Liver (tissue), 9 donors: ENCODE data around the gene DEFB113. TPM values are rescaled to one million over a fixed set of nuclear protein-coding genes. Genes with fewer than 3 reads are reported as not detected.

Experiments
- DNase-seq: peaks from one replicate; pipeline ENCODE4 v3.0.0-alpha.2; 2017; ENCODE audit warnings: low spot score
- H3K27ac ChIP-seq, 2 donors: one replicate each; pipeline ENCODE4 v1.7.0; 2013; ENCODE audit warnings: inconsistent platforms in 2 of 2, low read length in 2 of 2, control low read depth in 1 of 2, low read depth in 1 of 2, mild to moderate bottlenecking in 1 of 2
- H3K27me3 ChIP-seq, 4 donors: one replicate each; pipeline versions ENCODE4 v1.6.1 to v1.7.0; 2013; ENCODE audit warnings: low read length in 3 of 4, inconsistent platforms in 1 of 4, mild to moderate bottlenecking in 1 of 4, moderate library complexity in 1 of 4; ENCODE audit not compliant: control insufficient read depth in 4 of 4, insufficient read depth in 4 of 4
- H3K36me3 ChIP-seq, 4 donors: one replicate each; pipeline versions ENCODE4 v1.6.1 to v1.7.0; 2013; ENCODE audit warnings: low read length in 3 of 4, mild to moderate bottlenecking in 3 of 4, low read depth in 1 of 4, moderate library complexity in 1 of 4; ENCODE audit not compliant: control insufficient read depth in 4 of 4, insufficient read depth in 3 of 4
- H3K4me1 ChIP-seq, 4 donors: one replicate each; pipeline versions ENCODE4 v1.6.1 to v1.7.0; 2013; ENCODE audit warnings: low read length in 3 of 4, mild to moderate bottlenecking in 3 of 4, moderate library complexity in 1 of 4; ENCODE audit not compliant: control insufficient read depth in 4 of 4, insufficient read depth in 4 of 4
- H3K4me3 ChIP-seq, 3 donors: one replicate each; pipeline versions ENCODE4 v1.6.1 to v1.7.0; 2013; ENCODE audit warnings: low read length in 3 of 3, control low read depth in 1 of 3, low read depth in 1 of 3, mild to moderate bottlenecking in 1 of 3
- H3K9ac ChIP-seq, 2 donors: one replicate each; pipeline ENCODE4 v1.7.0; 2013; ENCODE audit warnings: low read length in 2 of 2, mild to moderate bottlenecking in 2 of 2, moderate library complexity in 2 of 2, control low read depth in 1 of 2, low read depth in 1 of 2
- H3K9me3 ChIP-seq, 4 donors: one replicate each; pipeline versions ENCODE4 v1.6.1 to v1.7.0; 2013; ENCODE audit warnings: low read length in 3 of 4; ENCODE audit not compliant: control insufficient read depth in 4 of 4
- ATF3 ChIP-seq: IDR thresholded peaks from 2 replicates; pipeline ENCODE4 v1.6.1; 2016; ENCODE audit warnings: antibody characterized with exemption
- CTCF ChIP-seq: fragments of 150-350 bp; IDR thresholded peaks from 2 replicates; pipeline ENCODE4 v1.5.1; 2017; ENCODE audit warnings: improper control_type of control experiment, low read depth, low read length; ENCODE audit not compliant: missing input control
- EGR1 ChIP-seq, 2 donors: IDR thresholded peaks; 2 replicates each; pipeline ENCODE4 v1.6.1; 2016 to 2018; ENCODE audit warnings: antibody characterized with exemption in 2 of 2, low read depth in 2 of 2
- FOXA1 ChIP-seq: IDR thresholded peaks from 2 replicates; pipeline ENCODE4 v1.6.1; 2016; ENCODE audit warnings: antibody characterized with exemption
- FOXA2 ChIP-seq: IDR thresholded peaks from 2 replicates; pipeline ENCODE4 v1.6.1; 2016; ENCODE audit warnings: antibody characterized with exemption
- GABPA ChIP-seq, 2 donors: IDR thresholded peaks in 1 of 2; conservative IDR thresholded peaks in 1 of 2; 2 replicates each; pipeline ENCODE4 v1.6.1; 2016; ENCODE audit warnings: antibody characterized with exemption in 2 of 2, mild to moderate bottlenecking in 1 of 2, moderate library complexity in 1 of 2
- HNF4A ChIP-seq, 2 donors: conservative IDR thresholded peaks; 2 replicates each; pipeline ENCODE4 v1.6.1; 2016; ENCODE audit warnings: antibody characterized with exemption in 2 of 2, mild to moderate bottlenecking in 2 of 2
- HNF4G ChIP-seq: IDR thresholded peaks from 2 replicates; pipeline ENCODE4 v1.6.1; 2016; ENCODE audit warnings: antibody characterized with exemption
- JUND ChIP-seq, 2 donors: IDR thresholded peaks; 2 replicates each; pipeline ENCODE4 v1.6.1; 2016; ENCODE audit warnings: antibody characterized with exemption in 2 of 2
- MAX ChIP-seq: IDR thresholded peaks from 2 replicates; pipeline ENCODE4 v1.6.1; 2016; ENCODE audit warnings: antibody characterized with exemption
- NR2F2 ChIP-seq: IDR thresholded peaks from 2 replicates; pipeline ENCODE4 v1.6.1; 2016; ENCODE audit warnings: antibody characterized with exemption
- RAD21 ChIP-seq, 2 donors: IDR thresholded peaks; 2 replicates each; pipeline ENCODE4 v1.6.1; 2016; ENCODE audit warnings: antibody characterized with exemption in 2 of 2, mild to moderate bottlenecking in 2 of 2
- REST ChIP-seq: IDR thresholded peaks from 2 replicates; pipeline ENCODE4 v1.6.1; 2016; ENCODE audit warnings: antibody characterized with exemption, mild to moderate bottlenecking
- RXRA ChIP-seq, 2 donors: IDR thresholded peaks; 2 replicates each; pipeline ENCODE4 v1.6.1; 2017 to 2018; ENCODE audit warnings: antibody characterized with exemption in 2 of 2, mild to moderate bottlenecking in 1 of 2
- SP1 ChIP-seq: IDR thresholded peaks from 2 replicates; pipeline ENCODE4 v1.6.1; 2018; ENCODE audit warnings: antibody characterized with exemption, mild to moderate bottlenecking
- TAF1 ChIP-seq: conservative IDR thresholded peaks from 2 replicates; pipeline ENCODE4 v1.6.1; 2016; ENCODE audit warnings: antibody characterized with exemption, mild to moderate bottlenecking
- YY1 ChIP-seq: IDR thresholded peaks from 2 replicates; pipeline ENCODE4 v1.6.1; 2016; ENCODE audit warnings: antibody characterized with exemption, mild to moderate bottlenecking
- ZBTB33 ChIP-seq: IDR thresholded peaks from 2 replicates; pipeline ENCODE4 v1.6.1; 2016; ENCODE audit warnings: antibody characterized with exemption
- WGBS: extraction: QIAGEN DNeasy Blood & Tissue Kit; methylation state at CpG from one replicate; pipeline ENCODE4 v1.1.7; 2013; 5-methylcytosine and 5-hydroxymethylcytosine counted together
- polyA plus RNA-seq, 2 donors: library from polyadenylated mRNA; stranded (reverse) in 1 of 2; unstranded in 1 of 2; fragments of 200-250 nt in 1 of 2; fragments of >200 nt in 1 of 2; fragmentation: Nextera tagmentation in 1 of 2; extraction: Ambion mirVana in 1 of 2; gene quantifications; one replicate each; pipeline versions ENCODE4 v1.2.1 to v1.2.3, GENCODE V29; 2013 to 2015
- total RNA-seq, 2 donors: library from RNA; depleted of rRNA; stranded (reverse); fragments of >200 nt; gene quantifications; one replicate each; pipeline ENCODE4 v1.2.3, GENCODE V29; 2014
- donor health status: healthy.
- donor health status: healthy.
- donor health status: healthy.
- donor health status: healthy.
- donor health status: healthy.

DEFB113 gene
- total and polyA plus RNA-seq, 4 donors = not detected

- 68% methylated on average over 2 of the region's 2 CpGs for WGBS
- no peak overlapping the region for H3K9ac ChIP-seq
- no peaks in the 10 kb centered on the region for H3K36me3 ChIP-seq
- H3K4me1 ChIP-seq = no peaks in the 10 kb centered on the region
- DNase-seq = no peak
- no peak overlapping the region for H3K27ac ChIP-seq
- H3K27me3 ChIP-seq = no peaks in the 10 kb centered on the region
- no peak for TF ChIP-seq FOXA1
- no peak for TF ChIP-seq ZBTB33
- no peak for TF ChIP-seq MAX
- no peak for TF ChIP-seq CTCF
- TF ChIP-seq GABPA (IDR thresholded peaks at IDR 0.05 in 1 of 2, conservative IDR thresholded peaks at IDR 0.05 in 1 of 2) = no peak
- no peak for TF ChIP-seq SP1
- no peak for TF ChIP-seq NR2F2
- TF ChIP-seq REST = no peak
- no peak for TF ChIP-seq RAD21 (IDR thresholded peaks at IDR 0.05)
- no peak for TF ChIP-seq ATF3
- TF ChIP-seq HNF4G = no peak
- no peak for TF ChIP-seq FOXA2
- no peak for TF ChIP-seq TAF1
- TF ChIP-seq RXRA (IDR thresholded peaks at IDR 0.05) = no peak
- TF ChIP-seq JUND (IDR thresholded peaks at IDR 0.05) = no peak
- TF ChIP-seq HNF4A (conservative IDR thresholded peaks at IDR 0.05) = no peak
- TF ChIP-seq YY1 = no peak
- H3K4me3 ChIP-seq = no peak overlapping the region
- no peaks in the 10 kb centered on the region for H3K9me3 ChIP-seq
Measured at GRCh38 chr6:49937017-49937416, 32.4 kb downstream of the DEFB113 start.

- H3K9ac ChIP-seq = no peak overlapping the region
- no peaks in the 10 kb centered on the region for H3K27me3 ChIP-seq
- no peak for DNase-seq
- no peak overlapping the region for H3K4me3 ChIP-seq
- H3K9me3 ChIP-seq = no peaks in the 10 kb centered on the region
- H3K36me3 ChIP-seq = no peaks in the 10 kb centered on the region
- 83% methylated on average over 3 of the region's 3 CpGs for WGBS
- H3K27ac ChIP-seq = no peak overlapping the region
- H3K4me1 ChIP-seq = no peaks in the 10 kb centered on the region
- TF ChIP-seq YY1 = no peak
- no peak for TF ChIP-seq GABPA (IDR thresholded peaks at IDR 0.05 in 1 of 2, conservative IDR thresholded peaks at IDR 0.05 in 1 of 2)
- TF ChIP-seq HNF4G = no peak
- no peak for TF ChIP-seq TAF1
- no peak for TF ChIP-seq EGR1 (IDR thresholded peaks at IDR 0.05; ENCODE audit: low read depth in 2 of 2)
- no peak for TF ChIP-seq REST
- no peak for TF ChIP-seq MAX
- TF ChIP-seq ZBTB33 = no peak
- no peak for TF ChIP-seq FOXA1
- TF ChIP-seq HNF4A (conservative IDR thresholded peaks at IDR 0.05) = no peak
- no peak for TF ChIP-seq RXRA (IDR thresholded peaks at IDR 0.05)
- TF ChIP-seq RAD21 (IDR thresholded peaks at IDR 0.05) = no peak
- TF ChIP-seq SP1 = no peak
- no peak for TF ChIP-seq JUND (IDR thresholded peaks at IDR 0.05)
- TF ChIP-seq NR2F2 = no peak
Measured at GRCh38 chr6:49935387-49935786, 34.0 kb downstream of the DEFB113 start.
